HL-60/S4 treated with phorbol 12-myristate 13-acetate at 8.2 ng/mL for 4 days and 3 days (cell line): ENCODE data around the gene CBX2.
"Not testable (repeated sequence)": the region's sequence is repeated elsewhere in the genome, so short reads cannot be mapped to it uniquely, and the experiment has no call there.

ENCODE experiments used
- in situ Hi-C: fragments of 300-500 bp; cut with MboI; formaldehyde crosslinking; loops from 2 replicates; pipeline ENCODE4 v1.15.0; 2022; ENCODE audit warnings: low sequenced_read_pairs

CBX2 gene

DNA sequence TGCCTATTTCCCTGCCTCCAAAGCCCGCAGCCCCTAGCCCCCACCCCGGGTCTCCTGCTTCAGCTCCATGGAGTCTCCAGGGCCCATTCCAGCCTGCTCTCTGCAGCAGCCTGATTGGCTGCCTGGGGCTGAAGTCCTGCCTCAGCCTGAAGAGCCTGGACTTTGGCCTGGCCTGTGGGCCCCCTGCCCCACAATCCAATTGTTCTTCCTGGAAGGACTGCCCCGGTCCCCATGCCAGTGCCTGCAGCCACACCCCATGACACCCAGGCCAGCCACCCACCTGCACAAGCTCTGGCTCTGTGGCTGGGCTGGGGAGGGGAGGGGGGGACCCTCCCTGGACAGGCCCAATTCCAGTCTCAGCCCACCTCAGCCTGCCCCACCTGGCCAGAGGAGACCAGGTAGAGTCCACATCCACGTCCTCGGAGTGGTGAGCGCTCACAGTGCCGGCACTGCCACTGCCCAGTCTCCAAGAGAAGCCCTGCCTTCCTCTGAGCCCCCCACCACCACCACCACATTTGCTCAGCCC lies 34.9 kb upstream of the CBX2 start:
- in situ Hi-C loops: no loop called here

DNA sequence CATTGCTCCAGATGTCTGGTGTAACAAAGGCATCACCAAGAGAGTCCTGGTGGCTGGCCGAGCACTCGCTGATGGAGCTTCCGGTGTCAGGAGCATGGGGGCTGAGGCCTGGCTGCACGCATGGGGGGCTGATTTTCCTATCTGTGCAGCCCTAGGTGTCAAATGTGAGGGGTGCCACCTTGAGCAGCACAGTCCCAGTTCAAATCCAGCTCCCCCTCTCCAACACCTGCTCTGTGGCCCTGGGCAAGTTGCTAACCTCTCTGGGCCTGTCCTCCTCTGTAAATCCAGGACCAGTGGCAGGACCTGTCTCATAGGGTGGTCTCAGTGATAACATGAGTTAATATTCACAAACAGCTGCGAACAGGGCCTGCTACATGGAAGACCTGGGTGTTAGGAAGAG lies 34.3 kb upstream of the CBX2 start:
- in situ Hi-C loops: no loop called here

DNA sequence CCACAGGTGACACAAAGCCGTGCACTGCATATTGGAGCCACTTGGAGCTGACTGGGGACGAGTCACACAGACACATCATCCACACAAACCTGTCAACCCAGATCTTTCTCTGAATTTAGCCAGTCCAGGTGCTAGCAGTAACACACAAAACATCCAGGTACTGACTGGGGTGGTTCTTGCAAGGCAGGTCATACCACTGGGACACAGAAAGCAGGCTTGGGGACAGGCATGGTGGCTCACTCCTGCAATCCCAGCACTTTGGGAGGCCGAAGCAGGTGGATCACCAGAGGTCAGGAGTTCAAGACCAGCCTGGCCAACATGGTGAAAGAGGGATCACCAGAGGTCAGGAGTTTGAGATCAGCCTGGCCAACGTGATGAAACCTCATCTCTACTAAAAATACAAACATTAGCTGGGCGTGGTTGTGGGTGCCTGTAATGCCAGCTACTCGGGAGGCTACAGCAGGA lies 32.3 kb upstream of the CBX2 start:
- in situ Hi-C loops: no loop called here

DNA sequence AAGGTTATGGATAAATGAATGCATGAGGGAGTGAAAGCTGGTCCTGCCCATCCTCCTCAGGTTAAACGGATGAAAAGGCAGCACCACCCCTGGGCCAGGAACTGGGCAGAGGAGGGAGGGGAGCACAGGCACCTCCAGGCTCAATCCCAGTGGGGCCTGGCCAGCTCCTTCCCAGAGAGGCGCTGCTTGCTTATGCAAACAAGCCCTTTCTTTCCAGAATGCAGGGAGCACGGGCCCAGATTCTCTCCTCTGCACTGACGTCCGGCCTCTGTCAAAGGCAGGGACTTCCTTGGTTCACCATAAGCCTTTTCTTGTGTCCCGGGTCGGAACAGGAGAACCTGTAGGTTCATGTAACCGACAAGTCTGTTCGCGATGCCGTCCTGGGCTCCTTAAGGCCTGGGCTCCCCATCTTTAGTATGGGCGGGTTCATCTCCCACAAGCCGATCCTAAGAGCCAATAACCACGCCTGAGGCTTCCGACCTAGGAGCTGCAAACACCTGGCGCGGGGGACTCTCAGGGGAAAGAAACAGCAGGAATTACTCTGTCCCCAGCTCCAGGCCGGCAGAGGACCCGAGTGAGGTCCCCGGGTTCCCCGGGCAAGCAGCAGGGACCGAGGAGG lies 30.9 kb upstream of the CBX2 start:
- in situ Hi-C loops: no loop called here

DNA sequence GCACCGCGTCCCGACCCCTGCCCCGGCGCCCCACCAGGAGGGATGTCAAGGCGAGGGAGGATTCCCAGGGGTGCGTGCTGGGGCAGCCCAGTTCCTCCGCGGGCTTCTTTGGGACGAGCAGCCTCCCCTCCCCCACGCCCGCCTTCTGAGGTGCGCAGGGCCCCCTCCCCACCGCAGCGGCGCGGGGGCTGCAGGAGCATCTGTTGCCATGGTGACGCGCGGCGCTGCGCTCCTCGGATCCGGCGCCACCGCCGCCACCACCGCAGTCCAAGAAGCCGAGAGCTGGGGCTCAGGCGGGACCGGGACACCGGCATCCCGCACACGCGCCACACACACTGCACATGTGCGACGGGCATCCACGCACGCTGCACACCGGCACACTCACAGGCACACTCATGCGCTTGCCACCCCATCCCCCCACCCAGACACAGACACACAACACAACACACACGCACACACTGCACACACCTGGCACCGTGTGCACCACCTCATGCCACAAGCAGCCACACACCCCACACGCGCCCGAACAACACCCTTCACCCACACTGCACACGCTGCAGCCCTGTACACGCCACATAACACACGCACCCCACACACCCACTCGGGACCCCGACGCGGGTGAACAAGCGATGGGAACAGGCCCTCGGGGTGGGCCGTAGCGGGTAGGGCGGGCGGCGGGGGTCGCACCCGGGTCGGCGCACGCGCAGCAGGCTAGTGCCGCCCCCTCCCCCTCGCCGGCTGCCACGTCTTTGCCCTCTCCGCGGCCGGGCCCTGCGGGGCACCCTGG lies 30.2 kb upstream of the CBX2 start:
- in situ Hi-C loops: no loop called here

DNA sequence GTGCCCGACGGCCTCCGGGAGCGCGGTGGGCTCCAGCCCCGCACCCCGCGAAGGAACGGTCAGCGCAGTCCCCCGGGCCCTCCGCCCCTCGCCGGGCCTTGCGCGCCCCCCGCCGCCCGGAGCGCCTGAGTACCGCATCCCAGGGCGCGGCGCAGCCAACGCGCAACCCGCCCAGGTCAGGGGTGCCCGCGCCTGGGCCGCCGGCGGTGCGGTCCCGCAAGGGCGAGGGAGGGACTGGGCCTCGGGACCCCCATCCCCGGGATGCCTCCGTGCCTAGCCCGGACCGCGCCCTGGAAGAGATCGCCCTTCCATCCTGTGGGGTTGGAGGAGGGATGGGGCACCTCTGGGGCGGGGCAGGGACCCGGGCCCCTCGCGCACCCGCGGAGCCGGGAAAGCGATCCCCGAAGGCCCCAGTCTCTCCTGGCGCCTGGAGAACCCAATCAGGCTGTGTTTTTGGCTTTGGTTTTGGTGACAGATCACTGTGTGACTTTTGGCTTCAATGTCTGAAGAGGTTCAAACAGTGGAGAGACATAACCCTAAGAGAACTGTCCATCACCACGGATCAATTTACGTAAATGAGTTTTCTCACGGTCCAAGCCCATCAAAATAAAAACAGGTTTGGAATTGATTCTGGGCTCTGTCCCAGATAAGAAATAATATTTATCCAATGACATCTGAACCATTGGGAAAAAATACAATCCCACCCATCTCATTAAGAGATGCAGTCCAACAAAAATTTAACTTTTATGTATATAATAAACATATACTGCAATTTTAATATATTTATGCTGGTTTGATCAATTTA lies 29.5 kb upstream of the CBX2 start:
- in situ Hi-C loops: no loop called here

DNA sequence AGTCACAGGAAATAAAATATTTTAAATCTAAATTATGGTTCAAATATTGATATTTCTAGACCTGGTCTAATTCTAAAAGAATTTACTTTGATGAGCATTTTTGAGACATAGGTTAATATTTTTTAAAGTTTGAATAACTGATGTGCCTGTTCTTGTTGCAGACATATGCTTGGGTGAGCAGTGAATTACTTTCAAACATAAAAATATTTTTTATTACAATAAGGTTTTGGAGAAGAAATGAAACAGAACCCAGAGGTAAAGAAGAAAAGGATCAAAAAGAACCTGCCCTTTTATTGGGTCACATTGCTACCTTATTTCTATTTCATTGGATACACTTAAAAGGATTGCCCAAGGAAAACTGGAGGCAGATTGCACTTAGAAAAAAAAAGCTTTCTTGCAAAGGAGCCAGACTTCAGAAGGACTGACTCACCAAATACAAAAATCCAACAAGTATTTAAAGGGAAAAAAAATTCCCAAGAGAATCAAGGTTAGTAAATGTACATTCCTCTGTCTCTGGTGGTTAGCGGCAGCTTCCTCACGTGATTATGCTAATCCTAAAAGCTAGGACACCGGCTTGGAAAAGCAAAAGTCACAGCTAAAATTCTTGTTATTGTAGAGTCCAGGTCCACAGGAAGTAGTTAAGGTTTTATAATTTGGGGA lies 28.7 kb upstream of the CBX2 start:
- in situ Hi-C loops: no loop called here

DNA sequence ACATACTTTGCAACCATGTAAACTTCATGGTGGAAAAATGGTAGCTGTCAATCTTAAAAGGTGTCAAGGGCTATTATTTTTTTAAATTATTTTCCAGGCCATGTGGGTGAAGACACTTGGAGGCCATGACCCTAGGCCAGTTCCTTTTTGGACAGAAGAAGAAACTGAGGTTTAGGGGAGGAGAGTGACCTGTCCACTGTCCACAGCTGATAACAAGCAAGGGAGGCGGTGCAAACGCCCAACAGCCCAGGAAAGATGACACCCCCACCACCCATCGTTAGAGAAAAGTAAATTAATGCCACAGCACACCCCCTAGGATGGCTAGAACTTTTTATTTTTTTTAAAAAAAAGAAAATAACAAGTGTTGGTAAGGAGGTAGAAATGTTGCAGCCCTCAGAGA lies 28.0 kb upstream of the CBX2 start:
- in situ Hi-C loops: no loop called here

DNA sequence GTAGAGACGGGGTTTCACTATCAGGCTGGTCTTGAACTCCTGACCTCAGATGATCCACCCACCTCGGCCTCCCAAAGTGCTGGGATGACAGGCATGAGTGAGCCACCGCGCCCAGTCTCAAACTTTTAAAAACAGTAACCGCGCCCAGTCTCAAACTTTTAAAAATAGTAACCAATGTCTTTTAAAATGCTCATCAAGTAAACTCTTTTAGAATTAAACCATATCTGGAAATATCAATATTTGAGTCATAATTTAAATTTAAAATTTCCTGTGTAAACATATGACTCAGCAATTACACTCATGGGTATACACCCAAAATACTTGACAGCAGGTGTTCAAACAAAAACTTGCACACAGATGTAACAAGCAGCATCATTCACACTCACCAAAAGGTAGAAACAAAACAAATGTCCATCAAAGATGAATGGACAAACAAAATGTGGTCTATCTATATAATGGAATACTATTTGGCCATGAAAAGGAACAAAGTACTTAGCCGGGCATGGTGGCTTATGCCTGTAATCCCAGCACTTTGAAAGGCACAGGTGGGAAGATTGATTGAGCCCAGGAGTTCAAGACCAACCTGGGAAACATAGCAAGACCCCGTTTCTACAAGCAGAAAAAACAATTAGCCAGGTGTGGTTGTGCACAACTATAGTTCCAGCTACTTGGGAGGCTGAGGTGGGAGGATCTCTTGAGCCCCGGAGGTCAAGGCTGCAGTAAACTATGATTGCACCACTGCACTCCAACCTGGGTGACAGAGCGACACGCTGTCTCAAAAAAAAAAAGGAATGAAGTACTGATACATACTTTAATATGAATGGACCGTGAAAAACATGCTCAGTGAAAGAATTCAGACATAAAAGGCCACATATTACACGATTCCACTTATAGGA lies 27.1 kb upstream of the CBX2 start:
- in situ Hi-C loops: no loop called here

DNA sequence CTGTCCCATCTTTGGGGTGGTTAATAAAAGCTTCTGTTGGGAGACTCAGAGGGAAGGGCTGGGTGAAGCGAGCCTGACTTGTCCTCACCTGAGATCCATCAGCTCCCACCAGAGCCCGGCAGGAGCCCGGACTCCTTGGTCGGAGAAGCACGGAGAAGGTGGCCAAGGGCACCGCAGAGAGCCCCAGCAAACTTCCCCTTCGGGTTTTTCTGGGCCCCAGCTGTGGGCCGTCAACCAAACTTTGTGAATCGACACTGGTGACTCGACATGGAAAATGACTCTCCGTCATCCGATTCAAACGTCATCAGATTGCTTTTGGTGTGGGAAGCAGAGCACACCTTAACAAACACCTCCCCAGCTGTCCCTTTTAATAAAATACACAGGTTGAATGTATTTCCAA lies 25.8 kb upstream of the CBX2 start:
- in situ Hi-C loops: no loop called here

DNA sequence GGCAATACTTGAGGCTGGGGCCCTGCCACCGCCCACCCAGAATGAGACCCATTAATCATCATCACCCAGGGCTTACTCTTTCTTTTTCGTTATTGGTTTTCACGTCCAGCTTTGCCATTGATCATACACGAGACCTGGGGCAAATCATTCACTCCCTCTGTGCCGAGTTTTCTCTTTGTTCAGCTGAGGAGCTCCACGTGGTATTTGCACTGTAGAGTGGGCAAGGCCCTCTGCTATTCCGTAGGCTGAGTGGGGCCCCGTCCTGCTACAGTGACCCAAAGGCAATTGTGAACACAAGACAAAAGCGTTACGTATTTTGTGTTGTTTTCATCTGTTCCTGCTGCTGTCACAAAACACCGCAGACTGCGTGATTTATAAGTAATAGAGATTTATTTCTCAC lies 23.6 kb upstream of the CBX2 start:
- in situ Hi-C loops: no loop called here

DNA sequence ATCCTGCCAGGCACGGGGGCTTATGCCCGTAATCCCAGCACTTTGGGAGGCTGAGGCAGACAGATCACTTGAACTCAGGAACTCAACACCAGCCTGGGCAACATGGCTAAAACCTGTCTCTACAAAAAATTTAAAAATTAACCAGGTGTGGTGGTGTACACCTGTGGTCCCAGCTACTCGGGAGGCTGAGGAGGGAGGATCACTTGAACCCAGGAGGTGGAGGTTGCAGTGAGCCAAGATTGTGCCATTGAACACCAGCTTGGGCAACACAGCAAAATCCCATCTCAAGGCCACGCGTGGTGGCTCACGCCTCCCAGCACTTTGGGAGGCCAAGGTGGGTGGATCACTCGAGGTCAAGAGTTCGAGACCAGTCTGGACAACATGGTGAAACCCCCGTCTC lies 23.0 kb upstream of the CBX2 start:
- in situ Hi-C loops: not testable (repeated sequence)

DNA sequence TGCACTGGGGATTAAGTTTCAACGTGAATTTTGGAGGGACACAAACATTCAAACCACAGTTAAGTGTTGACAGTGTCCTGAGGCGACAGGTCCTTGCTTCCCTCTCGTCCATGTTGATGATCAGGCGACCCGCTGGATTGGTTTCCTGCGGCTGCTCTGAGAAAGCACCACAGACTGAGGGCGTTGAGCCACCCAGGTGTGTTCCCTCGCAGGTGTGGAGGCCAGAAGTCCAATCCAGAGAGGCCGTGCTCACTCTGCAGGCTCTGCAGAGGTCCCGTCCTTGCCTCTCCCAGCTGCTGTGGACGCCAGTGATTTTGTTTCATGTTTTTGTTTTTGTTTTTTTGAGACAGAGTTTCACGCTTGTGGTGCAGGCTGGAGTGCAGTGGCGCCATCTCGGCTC lies 22.4 kb upstream of the CBX2 start:
- in situ Hi-C loops: no loop called here

DNA sequence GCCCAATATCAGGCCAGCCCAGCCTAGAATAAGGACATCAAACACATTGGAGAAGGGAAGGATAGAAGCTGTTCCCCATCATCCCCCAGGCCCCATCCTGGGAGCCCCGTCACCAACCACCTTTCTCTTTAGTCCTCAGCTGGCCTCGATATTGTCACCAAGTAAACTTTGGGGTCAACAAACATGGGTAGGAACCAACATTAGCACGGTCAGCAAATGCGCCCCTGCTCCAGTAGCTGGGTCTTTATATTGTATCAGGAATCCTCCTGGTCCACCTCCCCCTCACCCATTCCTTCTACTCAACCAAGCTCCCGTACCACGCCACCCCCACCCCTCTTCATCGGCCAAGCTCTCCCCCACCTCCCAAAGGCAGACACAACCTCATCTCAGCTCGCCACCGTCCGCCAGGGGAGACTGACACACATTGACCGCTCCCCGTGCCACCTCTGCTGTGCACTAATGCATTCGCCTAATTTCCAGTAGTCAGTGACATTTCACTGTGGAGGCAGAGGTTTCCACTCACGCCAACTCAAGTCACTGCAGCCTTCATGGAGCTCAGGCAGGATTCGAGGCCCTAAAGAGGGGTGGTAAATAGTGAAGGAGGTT lies 20.7 kb upstream of the CBX2 start:
- in situ Hi-C loops: no loop called here

DNA sequence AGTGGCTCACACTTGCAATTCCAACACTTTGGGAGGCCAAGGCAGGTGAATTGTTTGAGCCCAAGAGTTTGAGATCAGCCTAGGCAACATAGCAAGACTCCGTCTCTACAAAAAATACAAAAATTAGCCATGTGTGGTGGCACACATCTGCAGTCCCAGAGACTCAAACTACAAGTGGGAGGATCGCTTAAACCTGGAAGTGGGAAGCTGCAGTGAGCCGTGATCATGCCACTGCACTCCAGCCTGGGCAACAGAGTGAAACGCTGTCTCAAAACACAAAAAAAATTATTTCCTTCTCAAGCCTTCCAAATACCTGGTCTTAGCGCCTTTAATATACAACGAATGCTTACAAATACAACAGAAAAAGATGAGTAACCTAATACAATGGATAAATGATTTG lies 19.7 kb upstream of the CBX2 start:
- in situ Hi-C loops: no loop called here

DNA sequence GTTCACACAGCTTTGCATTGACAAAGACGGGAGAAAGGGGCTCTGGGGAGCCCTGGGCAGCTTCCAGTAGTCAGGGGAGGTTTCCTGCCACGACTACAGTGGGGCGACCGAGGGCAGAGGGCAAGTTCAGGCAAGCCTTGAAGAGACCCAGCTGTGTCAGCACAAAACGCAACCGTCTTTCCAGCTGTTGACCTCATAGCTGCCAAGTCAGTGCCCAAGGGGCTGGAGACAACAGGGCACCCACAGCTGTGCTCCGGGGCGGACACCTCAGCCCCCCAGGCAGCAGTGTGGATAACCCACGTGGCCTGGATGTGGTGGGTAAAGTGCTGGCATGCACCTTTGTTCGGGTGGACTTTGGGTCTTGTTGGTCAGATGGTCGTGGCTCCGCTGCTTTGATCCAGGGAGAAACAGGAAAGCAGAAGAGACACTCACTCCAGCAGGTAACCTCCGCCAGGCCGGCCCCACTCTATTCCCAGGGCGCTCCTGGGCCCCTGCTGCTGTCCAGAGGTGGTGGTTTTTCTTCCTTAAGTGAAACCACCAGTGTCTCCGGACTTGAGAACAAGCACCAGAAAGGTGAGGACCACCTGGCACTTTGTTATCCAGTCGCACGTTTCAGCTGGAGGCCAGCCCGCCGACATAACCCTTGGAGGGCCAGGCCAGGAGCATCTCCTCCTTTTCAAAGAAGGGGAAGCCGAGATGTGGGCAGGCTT lies 17.6 kb upstream of the CBX2 start:
- in situ Hi-C loops: no loop called here

DNA sequence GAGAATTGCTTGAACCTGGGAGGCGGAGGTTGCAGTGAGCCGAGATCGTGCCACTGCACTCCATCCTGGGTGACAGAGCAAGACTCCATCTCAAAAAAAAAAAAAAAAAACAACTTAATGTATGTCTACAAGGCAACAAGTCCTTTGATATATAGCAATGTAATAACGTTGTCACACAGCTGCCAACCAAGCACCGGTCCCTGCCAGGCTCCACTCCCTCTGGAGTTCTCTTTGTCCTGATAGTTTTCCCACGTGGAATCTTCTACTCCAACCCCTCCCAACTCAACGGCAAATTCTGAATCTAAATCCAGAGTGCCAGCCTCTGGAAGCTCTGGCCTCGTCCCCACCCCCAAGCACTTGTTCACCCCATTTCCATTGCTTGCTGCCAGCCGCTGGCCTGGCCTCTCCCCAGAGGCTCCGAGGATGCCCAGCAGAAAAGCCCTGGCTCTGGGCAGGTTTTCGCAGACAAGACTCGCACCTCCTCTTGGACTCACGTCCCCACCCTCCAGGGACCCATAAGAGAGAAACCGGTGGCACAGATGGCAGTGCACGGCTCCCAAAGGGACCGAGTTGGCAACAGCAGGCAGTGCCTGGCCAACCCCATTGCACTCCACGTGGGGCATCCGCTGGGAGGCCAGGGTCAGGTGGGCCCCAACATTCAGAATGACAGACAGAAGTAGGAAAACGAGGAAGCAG lies 15.9 kb upstream of the CBX2 start:
- in situ Hi-C loops: no loop called here

DNA sequence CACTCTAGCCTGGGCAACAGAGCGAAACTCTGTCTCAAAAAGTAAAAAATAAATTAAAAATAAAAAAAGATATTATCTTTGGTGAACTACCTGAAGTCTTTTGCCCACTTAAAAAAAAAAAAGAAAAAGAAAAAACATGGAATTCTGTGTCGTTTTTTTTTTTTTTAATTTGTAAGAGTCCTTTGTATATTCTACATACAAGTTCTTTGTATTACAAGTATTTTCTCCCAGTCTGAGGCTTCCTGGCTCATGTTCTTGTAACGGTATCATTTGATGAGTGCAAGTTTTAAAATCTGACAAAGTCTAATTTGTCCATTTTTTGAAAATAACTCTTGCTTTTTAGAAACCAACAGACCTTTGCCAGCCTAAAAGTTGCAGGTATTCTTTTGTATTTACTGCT lies 12.2 kb upstream of the CBX2 start:
- in situ Hi-C loops: no loop called here
